ENCODE data around the gene TMEM117. TPM values are rescaled to one million over a fixed set of nuclear protein-coding genes. Genes with fewer than 3 reads are reported as not detected.

Gene TMEM117
- total RNA-seq, 6 experiments from 2014 or later, result 2.4 to 15.3 (median 3.1) TPM

- 71% methylated on average over 3 of the region's 3 CpGs for WGBS (ENCODE audit: insufficient coverage, low coverage, low lambda C conversion rate, missing lambda C conversion rate)
- no peak for DNase-seq
- Histone ChIP-seq H3K27ac (peak overlapping the region in 1 of 3 donors; percentile 96), H3K36me3 (peaks cover 0 to 9% (median 0%) of the 10 kb centered on the region in 4 donors), H3K27me3 (no peaks in the 10 kb centered on the region), H3K4me1 (peaks cover 0 to 16% (median 3%) of the 10 kb centered on the region in 4 donors), H3K4me3 (no peak overlapping the region), H3K9me3 (no peaks in the 10 kb centered on the region)
- TF ChIP-seq POLR2A (IDR thresholded peaks at IDR 0.05) (no peak), CTCF (IDR thresholded peaks at IDR 0.05) (no peak)
- ATAC-seq, result no peak
- intact Hi-C loops (cut with DNase I), result no loop called here
These were observed 28.5 kb upstream of the TMEM117 start for GRCh38 chr12:43807386-43807785.

DNA sequence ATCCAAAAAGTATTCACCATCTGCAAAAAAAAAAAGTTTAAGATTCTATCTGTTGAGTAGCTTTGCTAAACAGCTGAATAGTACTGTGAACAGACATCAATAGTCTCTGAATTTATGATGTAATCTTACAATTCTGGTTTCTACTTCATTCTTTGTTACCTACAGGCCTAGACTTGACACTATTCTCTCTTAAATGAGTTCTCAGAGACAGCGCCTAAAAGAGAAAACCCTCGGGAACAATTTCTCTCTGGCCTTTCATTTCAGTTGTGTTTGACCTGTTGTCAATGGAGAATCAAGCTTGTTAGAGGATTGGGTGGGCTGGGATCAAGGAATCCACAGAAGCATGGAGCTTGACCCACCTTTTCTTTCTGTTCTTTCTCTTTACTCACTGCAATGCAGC is 23.8 kb upstream of the TMEM117 start:
- WGBS (ENCODE audit: insufficient coverage, low coverage, low lambda C conversion rate, missing lambda C conversion rate), result 76% methylated on average over 2 of the region's 2 CpGs
- Histone ChIP-seq H3K36me3 (no peaks in the 10 kb centered on the region), H3K27ac (no peak overlapping the region), H3K27me3 (no peaks in the 10 kb centered on the region), H3K4me1 (peaks cover 0 to 2% (median 0%) of the 10 kb centered on the region in 4 donors), H3K9me3 (no peaks in the 10 kb centered on the region), H3K4me3 (no peak overlapping the region)
- no peak for DNase-seq
- intact Hi-C loops (cut with DNase I), result no loop called here
- TF ChIP-seq POLR2A (IDR thresholded peaks at IDR 0.05) (no peak), CTCF (IDR thresholded peaks at IDR 0.05) (no peak)
- ATAC-seq, result no peak

DNA sequence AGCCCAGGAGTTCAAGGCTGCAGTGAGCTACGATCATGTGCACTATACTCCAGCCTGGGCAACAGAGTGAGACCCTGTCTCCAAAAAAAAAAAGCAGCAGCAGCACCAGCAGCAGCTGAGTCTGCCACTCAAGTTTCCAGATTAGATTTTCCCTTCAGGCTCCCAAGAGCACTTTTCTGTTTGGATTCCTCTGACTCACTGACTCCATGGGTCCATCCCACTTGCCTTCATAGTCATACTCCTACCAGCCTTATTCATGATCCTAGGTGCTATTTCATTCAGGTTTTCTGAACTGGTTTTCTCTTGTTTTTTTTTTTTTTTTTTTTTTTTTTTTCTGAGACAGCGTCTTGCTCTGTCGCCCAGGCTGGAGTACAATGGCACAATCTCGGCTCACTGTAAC is 23.0 kb upstream of the TMEM117 start:
- no peaks in the 10 kb centered on the region for H3K36me3 ChIP-seq
- H3K4me3 ChIP-seq, result no peak overlapping the region
- intact Hi-C loops (cut with DNase I), result no loop called here
- no peaks in the 10 kb centered on the region for H3K27me3 ChIP-seq
- no peaks in the 10 kb centered on the region for H3K9me3 ChIP-seq
- no peak overlapping the region for H3K27ac ChIP-seq
- no peak for DNase-seq
- no peaks in the 10 kb centered on the region for H3K4me1 ChIP-seq
- no peak for TF ChIP-seq CTCF (IDR thresholded peaks at IDR 0.05)
- no peak for TF ChIP-seq POLR2A (IDR thresholded peaks at IDR 0.05)
- ATAC-seq, result no peak
- WGBS (ENCODE audit: insufficient coverage, low coverage, low lambda C conversion rate, missing lambda C conversion rate), result 79% methylated on average over 3 of the region's 4 CpGs

DNA sequence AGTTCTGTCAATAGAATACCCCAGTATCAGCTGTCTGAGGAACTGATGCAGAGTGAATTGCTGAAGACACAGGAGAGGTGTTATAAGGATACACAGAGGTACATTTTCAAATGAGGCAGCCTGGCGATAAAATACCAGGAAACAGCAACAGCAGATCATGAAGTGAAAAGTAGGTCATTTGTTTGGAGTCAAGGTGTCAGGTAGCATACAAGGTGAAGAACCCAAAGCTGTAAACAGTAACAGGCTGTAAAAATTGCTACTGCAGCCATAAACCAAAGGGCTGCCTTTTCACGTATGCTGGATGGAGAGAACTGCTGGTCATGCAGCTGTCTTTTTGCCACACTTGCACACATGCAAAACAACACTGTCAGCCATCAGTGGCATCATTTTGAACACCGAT is 20.5 kb upstream of the TMEM117 start:
- TF ChIP-seq CTCF (IDR thresholded peaks at IDR 0.05) (no peak), POLR2A (IDR thresholded peaks at IDR 0.05) (no peak)
- Histone ChIP-seq H3K4me3 (no peak overlapping the region), H3K9me3 (no peaks in the 10 kb centered on the region), H3K4me1 (no peaks in the 10 kb centered on the region), H3K36me3 (no peaks in the 10 kb centered on the region), H3K27ac (no peak overlapping the region), H3K27me3 (no peaks in the 10 kb centered on the region)
- WGBS (ENCODE audit: insufficient coverage, low coverage, low lambda C conversion rate, missing lambda C conversion rate), result 78% methylated on average over 3 of the region's 3 CpGs
- ATAC-seq (no peak), DNase-seq (no peak)
- intact Hi-C loops (cut with DNase I), result no loop called here

- H3K36me3 ChIP-seq, result no peaks in the 10 kb centered on the region
- ATAC-seq, result no peak
- no peaks in the 10 kb centered on the region for H3K4me1 ChIP-seq
- no peak overlapping the region for H3K27ac ChIP-seq
- no peak for DNase-seq
- H3K27me3 ChIP-seq, result no peaks in the 10 kb centered on the region
- H3K9me3 ChIP-seq, result no peaks in the 10 kb centered on the region
- intact Hi-C loops (cut with DNase I), result no loop called here
- no peak overlapping the region for H3K4me3 ChIP-seq
- no peak for TF ChIP-seq CTCF (IDR thresholded peaks at IDR 0.05)
- no peak for TF ChIP-seq POLR2A (IDR thresholded peaks at IDR 0.05)
- 76% methylated on average over 3 of the region's 3 CpGs for WGBS (ENCODE audit: insufficient coverage, low coverage, low lambda C conversion rate, missing lambda C conversion rate)
These were observed 19.7 kb upstream of the TMEM117 start for GRCh38 chr12:43816168-43816567.
